ENCODE measurements around the gene GNG7.

GNG7 gene

GRCh38 chr19:2594319-2594718 lies 108.2 kb downstream of the GNG7 start:
- ATAC-seq (ENCODE audit: low read depth) (no peak), DNase-seq (ENCODE audit: low spot score) (no peak)

GRCh38 chr19:2592824-2593223 lies 109.7 kb downstream of the GNG7 start:
- H3K4me3 ChIP-seq (ENCODE audit: severe bottlenecking): no peak overlapping the region
- H3K27ac ChIP-seq (ENCODE audit: poor library complexity, severe bottlenecking): no peak overlapping the region
- no peak for ATAC-seq (ENCODE audit: low read depth)
- no peaks in the 10 kb centered on the region for H3K9me3 ChIP-seq (ENCODE audit: severe bottlenecking)
- H3K4me1 ChIP-seq (ENCODE audit: insufficient read depth, poor library complexity, severe bottlenecking): no peaks in the 10 kb centered on the region
- H3K27me3 ChIP-seq (ENCODE audit: insufficient read depth, poor library complexity, severe bottlenecking): no peaks in the 10 kb centered on the region
- DNase-seq (ENCODE audit: low spot score): no peak
- TF ChIP-seq CTCF (IDR thresholded peaks at IDR 0.05; ENCODE audit: poor library complexity, severe bottlenecking): no peak
- no peaks in the 10 kb centered on the region for H3K36me3 ChIP-seq (ENCODE audit: low read depth)

More at GRCh38 chr19:2594319-2594718, 108.2 kb downstream of the GNG7 start:
- H3K4me1 ChIP-seq (ENCODE audit: insufficient read depth, poor library complexity, severe bottlenecking): no peaks in the 10 kb centered on the region
- H3K9me3 ChIP-seq (ENCODE audit: severe bottlenecking): no peaks in the 10 kb centered on the region
- H3K4me3 ChIP-seq (ENCODE audit: severe bottlenecking): no peak overlapping the region
- TF ChIP-seq CTCF (IDR thresholded peaks at IDR 0.05; ENCODE audit: poor library complexity, severe bottlenecking): no peak
- H3K27ac ChIP-seq (ENCODE audit: poor library complexity, severe bottlenecking): no peak overlapping the region
- no peaks in the 10 kb centered on the region for H3K27me3 ChIP-seq (ENCODE audit: insufficient read depth, poor library complexity, severe bottlenecking)
- no peaks in the 10 kb centered on the region for H3K36me3 ChIP-seq (ENCODE audit: low read depth)

- no peak for TF ChIP-seq CTCF (IDR thresholded peaks at IDR 0.05; ENCODE audit: poor library complexity, severe bottlenecking)
- Histone ChIP-seq H3K4me3 (ENCODE audit: severe bottlenecking) (no peak overlapping the region), H3K27me3 (ENCODE audit: insufficient read depth, poor library complexity, severe bottlenecking) (no peaks in the 10 kb centered on the region), H3K9me3 (ENCODE audit: severe bottlenecking) (no peaks in the 10 kb centered on the region), H3K4me1 (ENCODE audit: insufficient read depth, poor library complexity, severe bottlenecking) (no peaks in the 10 kb centered on the region), H3K27ac (ENCODE audit: poor library complexity, severe bottlenecking) (no peak overlapping the region), H3K36me3 (ENCODE audit: low read depth) (no peaks in the 10 kb centered on the region)
- ATAC-seq (ENCODE audit: low read depth): no peak
- no peak for DNase-seq (ENCODE audit: low spot score)
These were observed 110.8 kb downstream of the GNG7 start for GRCh38 chr19:2591537-2592291.

GRCh38 chr19:2590630-2591399 lies 111.7 kb downstream of the GNG7 start:
- no peaks in the 10 kb centered on the region for H3K4me1 ChIP-seq (ENCODE audit: insufficient read depth, poor library complexity, severe bottlenecking)

More at GRCh38 chr19:2590630-2591399, 111.7 kb downstream of the GNG7 start:
- H3K36me3 ChIP-seq (ENCODE audit: low read depth): no peaks in the 10 kb centered on the region
- no peaks in the 10 kb centered on the region for H3K27me3 ChIP-seq (ENCODE audit: insufficient read depth, poor library complexity, severe bottlenecking)
- H3K27ac ChIP-seq (ENCODE audit: poor library complexity, severe bottlenecking): no peak overlapping the region
- no peak for TF ChIP-seq CTCF (IDR thresholded peaks at IDR 0.05; ENCODE audit: poor library complexity, severe bottlenecking)
- no peak for DNase-seq (ENCODE audit: low spot score)
- H3K4me3 ChIP-seq (ENCODE audit: severe bottlenecking): no peak overlapping the region
- H3K9me3 ChIP-seq (ENCODE audit: severe bottlenecking): no peaks in the 10 kb centered on the region
- ATAC-seq (ENCODE audit: low read depth): no peak
